ENCODE measurements around the gene NEDD4L.

NEDD4L gene

GRCh38 chr18:58286632-58287352, 242.8 kb downstream of the NEDD4L start:
- no peak for ATAC-seq
- TF ChIP-seq ZFP30 (CRISPR knock-in tag; IDR thresholded peaks at IDR 0.05): no peak
- TF ChIP-seq PPARA (CRISPR knock-in tag; IDR thresholded peaks at IDR 0.05; ENCODE audit: borderline replicate concordance): no peak
- no peak for TF ChIP-seq TOX (CRISPR knock-in tag; IDR thresholded peaks at IDR 0.05; ENCODE audit: borderline replicate concordance)
- no peak for TF ChIP-seq PATZ1 (CRISPR knock-in tag; IDR thresholded peaks at IDR 0.05; ENCODE audit: borderline replicate concordance)
- no peak for TF ChIP-seq GLIS3 (CRISPR knock-in tag; IDR thresholded peaks at IDR 0.05)
- TF ChIP-seq ZFP3 (CRISPR knock-in tag; IDR thresholded peaks at IDR 0.05): no peak
- TF ChIP-seq ZC3H10 (CRISPR knock-in tag; IDR thresholded peaks at IDR 0.05): no peak
- no peak for TF ChIP-seq TSHZ2 (CRISPR knock-in tag; IDR thresholded peaks at IDR 0.05)
- no peak for TF ChIP-seq CSDC2 (CRISPR knock-in tag; IDR thresholded peaks at IDR 0.05)
- TF ChIP-seq, protein P1, sequence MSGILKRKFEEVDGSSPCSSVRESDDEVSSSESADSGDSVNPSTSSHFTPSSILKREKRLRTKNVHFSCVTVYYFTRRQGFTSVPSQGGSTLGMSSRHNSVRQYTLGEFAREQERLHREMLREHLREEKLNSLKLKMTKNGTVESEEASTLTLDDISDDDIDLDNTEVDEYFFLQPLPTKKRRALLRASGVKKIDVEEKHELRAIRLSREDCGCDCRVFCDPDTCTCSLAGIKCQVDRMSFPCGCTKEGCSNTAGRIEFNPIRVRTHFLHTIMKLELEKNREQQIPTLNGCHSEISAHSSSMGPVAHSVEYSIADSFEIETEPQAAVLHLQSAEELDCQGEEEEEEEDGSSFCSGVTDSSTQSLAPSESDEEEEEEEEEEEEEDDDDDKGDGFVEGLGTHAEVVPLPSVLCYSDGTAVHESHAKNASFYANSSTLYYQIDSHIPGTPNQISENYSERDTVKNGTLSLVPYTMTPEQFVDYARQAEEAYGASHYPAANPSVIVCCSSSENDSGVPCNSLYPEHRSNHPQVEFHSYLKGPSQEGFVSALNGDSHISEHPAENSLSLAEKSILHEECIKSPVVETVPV (CRISPR knock-in tag; IDR thresholded peaks at IDR 0.05): no peak
- TF ChIP-seq OSR1 (CRISPR knock-in tag; IDR thresholded peaks at IDR 0.05): no peak
- no peak for TF ChIP-seq ARNTL (CRISPR knock-in tag; IDR thresholded peaks at IDR 0.05; ENCODE audit: borderline replicate concordance, low read depth)
- TF ChIP-seq ESRRG (CRISPR knock-in tag; IDR thresholded peaks at IDR 0.05): no peak
- no peak for TF ChIP-seq RARB (CRISPR knock-in tag; IDR thresholded peaks at IDR 0.05)
- TF ChIP-seq BACH2 (CRISPR knock-in tag; IDR thresholded peaks at IDR 0.05; ENCODE audit: borderline replicate concordance): no peak

- TF ChIP-seq CSDC2 (CRISPR knock-in tag; IDR thresholded peaks at IDR 0.05) (no peak), ZFP30 (CRISPR knock-in tag; IDR thresholded peaks at IDR 0.05) (no peak), ZNF565 (CRISPR knock-in tag; conservative IDR thresholded peaks at IDR 0.05; ENCODE audit: low read depth) (no peak), ARNTL (CRISPR knock-in tag; IDR thresholded peaks at IDR 0.05; ENCODE audit: borderline replicate concordance, low read depth) (no peak), ZNF8 (CRISPR knock-in tag; IDR thresholded peaks at IDR 0.05) (no peak), POU6F1 (CRISPR knock-in tag; IDR thresholded peaks at IDR 0.05; ENCODE audit: borderline replicate concordance, low read depth) (no peak), ISL1 (CRISPR knock-in tag; IDR thresholded peaks at IDR 0.05) (no peak), TSHZ2 (CRISPR knock-in tag; IDR thresholded peaks at IDR 0.05) (no peak), SNAI2 (CRISPR knock-in tag; IDR thresholded peaks at IDR 0.05) (no peak), ZNF70 (CRISPR knock-in tag; IDR thresholded peaks at IDR 0.05) (no peak), TOX (CRISPR knock-in tag; IDR thresholded peaks at IDR 0.05; ENCODE audit: borderline replicate concordance) (no peak), ZFP3 (CRISPR knock-in tag; IDR thresholded peaks at IDR 0.05) (no peak), ZC3H10 (CRISPR knock-in tag; IDR thresholded peaks at IDR 0.05) (no peak), ESRRG (CRISPR knock-in tag; IDR thresholded peaks at IDR 0.05) (no peak)
- TF ChIP-seq, protein P1 (CRISPR knock-in tag; IDR thresholded peaks at IDR 0.05): no peak
- ATAC-seq: no peak
These were observed 243.6 kb downstream of the NEDD4L start for GRCh38 chr18:58287353-58288274.
